ENCODE results near the gene SPECC1.
A peak's percentile ranks its signal among the peaks of the same experiment; 100 is the strongest.
"Not testable (repeated sequence)": the region's sequence is repeated elsewhere in the genome, so short reads cannot be mapped to it uniquely, and the experiment has no call there.

The SPECC1 gene

DNA sequence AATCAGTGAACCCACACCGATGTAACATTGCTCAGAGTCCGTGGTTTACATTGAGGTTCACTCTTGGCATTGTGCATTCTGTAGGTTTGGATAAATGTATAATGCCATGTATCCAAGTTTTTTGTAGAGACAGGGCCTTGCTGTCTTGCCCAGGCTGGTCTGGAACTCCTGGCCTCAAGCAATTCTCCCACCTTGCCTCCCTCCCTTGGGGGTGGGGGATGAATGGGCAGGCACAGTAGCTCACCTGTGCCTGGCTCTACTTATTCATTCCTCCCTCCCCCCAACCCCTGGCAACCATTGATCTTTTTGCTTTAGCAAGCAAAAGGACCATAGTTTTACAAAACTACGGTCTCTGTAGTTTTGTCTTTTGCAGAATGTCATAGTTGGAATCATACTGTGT is 181.4 kb downstream of the SPECC1 start:
- DNase-seq (ENCODE audit: low read depth) = no peak
- no peak overlapping the region for H3K4me3 ChIP-seq (ENCODE audit: low read length)

DNA sequence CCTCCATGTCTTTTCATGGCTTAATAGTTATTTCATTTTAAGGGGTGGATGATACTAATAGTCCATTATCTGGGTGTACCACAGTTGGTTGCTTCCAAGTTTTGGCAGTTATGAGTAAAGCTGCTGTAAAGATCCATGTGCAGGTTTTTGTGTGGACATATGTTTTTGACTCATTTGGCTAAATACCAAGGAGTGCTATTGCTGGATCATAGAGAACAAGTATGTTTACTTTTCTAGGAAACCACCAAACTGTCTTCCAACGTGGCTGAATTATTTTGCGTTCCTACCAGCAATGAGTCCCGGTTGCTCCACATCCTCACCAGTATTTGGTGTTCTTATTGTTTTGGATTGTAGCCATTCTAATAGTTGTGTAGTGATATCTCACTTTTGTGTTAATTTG is 181.9 kb downstream of the SPECC1 start:
- no peak for DNase-seq (ENCODE audit: low read depth)
- no peak overlapping the region for H3K4me3 ChIP-seq (ENCODE audit: low read length)
- TF ChIP-seq, protein P1, sequence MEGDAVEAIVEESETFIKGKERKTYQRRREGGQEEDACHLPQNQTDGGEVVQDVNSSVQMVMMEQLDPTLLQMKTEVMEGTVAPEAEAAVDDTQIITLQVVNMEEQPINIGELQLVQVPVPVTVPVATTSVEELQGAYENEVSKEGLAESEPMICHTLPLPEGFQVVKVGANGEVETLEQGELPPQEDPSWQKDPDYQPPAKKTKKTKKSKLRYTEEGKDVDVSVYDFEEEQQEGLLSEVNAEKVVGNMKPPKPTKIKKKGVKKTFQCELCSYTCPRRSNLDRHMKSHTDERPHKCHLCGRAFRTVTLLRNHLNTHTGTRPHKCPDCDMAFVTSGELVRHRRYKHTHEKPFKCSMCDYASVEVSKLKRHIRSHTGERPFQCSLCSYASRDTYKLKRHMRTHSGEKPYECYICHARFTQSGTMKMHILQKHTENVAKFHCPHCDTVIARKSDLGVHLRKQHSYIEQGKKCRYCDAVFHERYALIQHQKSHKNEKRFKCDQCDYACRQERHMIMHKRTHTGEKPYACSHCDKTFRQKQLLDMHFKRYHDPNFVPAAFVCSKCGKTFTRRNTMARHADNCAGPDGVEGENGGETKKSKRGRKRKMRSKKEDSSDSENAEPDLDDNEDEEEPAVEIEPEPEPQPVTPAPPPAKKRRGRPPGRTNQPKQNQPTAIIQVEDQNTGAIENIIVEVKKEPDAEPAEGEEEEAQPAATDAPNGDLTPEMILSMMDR (conservative IDR thresholded peaks at IDR 0.05; ENCODE audit: low read depth, low read length) = no peak

More for the DNA sequence above, 181.4 kb downstream of the SPECC1 start:
- TF ChIP-seq, protein P1 (conservative IDR thresholded peaks at IDR 0.05; ENCODE audit: low read depth, low read length) = no peak

DNA sequence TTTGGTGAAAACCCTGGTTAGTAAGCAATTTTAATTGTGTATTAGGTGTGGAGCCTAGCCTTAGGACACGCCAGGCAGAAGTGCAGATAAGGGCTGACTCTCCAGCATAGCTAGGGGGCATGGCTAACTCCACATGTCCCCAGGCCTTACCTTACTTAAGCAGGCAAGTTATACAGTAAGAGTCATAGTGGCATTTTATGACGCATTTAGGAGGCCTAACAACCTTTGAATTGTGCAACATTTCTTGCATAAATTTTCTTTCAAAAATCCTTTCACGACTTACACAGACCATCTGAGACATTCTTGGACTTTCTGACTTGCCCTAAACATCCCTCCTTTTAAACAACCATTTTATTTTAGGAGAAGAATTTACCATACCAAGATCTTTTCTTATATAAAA is 187.1 kb downstream of the SPECC1 start:
- not testable (repeated sequence) for DNase-seq (ENCODE audit: low read depth); H3K4me3 ChIP-seq (ENCODE audit: low read length)

DNA sequence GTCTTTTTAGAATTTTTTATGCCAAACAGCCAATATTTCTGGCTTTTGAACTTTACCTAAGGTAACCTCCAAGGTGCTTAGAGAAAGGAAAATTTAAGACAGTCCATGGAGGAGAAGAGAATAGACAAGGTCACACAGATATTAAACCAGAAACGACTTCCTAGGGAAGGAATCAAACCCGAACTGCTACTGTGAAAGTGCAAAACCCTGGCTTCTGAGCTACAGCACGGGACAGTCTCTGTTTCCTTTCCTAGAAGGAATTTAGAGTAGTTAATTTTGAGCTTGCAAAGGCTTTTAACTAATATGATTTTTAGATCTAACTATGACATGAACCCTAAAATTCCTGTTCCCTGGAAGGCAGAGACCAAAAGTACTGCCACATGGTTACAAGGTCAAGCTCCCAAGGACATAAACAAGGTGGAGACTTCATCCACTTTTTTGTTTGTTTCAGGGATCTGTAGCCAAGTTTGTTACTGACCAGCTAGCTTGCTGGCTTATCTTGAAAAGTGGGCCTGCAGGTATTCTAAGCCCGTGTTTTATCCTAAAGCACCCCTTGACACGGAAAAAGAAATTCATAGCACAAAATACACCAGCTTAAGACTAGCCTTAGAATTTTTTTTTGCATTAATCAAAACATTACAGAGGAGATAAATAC is 188.2 kb downstream of the SPECC1 start:
- H3K4me3 ChIP-seq (ENCODE audit: low read length) = no peak overlapping the region

DNA sequence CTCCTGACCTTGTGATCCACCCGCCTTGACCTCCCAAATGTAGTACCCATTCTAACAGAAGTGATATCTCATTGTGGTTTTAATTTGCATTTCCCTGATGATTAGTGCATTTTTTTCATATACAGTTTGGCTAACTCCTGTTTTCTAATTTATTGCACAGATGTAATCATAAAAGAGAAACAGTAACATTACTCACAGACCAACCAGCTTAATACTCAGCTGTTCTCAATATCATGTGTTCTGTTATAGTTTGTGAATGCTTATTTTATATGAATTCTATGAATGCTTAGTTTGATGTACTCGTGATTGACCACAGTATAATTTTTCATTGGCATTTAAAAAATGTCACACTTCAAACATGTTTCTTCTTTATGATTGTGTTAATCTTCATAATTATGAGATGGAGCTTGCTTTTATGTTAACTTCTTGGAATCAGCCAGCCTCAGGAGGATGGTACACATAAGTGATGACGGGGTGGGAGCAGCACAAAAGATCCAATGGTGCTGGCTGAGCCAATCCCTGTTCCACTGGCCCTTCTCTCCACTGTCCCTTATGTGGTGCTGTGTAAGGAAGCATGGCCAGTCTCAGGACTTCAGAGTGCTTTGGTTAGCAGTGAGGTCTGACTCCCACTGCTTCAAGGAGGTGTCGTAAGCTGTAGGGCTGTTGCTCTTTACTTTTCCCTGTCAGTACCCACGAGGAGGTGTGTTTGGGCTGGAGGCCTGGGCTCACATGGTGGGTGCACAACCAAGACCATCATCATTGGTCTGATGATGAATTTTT is 191.0 kb downstream of the SPECC1 start:
- TF ChIP-seq, protein P1 (conservative IDR thresholded peaks at IDR 0.05; ENCODE audit: low read depth, low read length) = no peak
- H3K4me3 ChIP-seq (ENCODE audit: low read length) = no peak overlapping the region
- peak; percentile 64 for DNase-seq (ENCODE audit: low read depth)

More for the DNA sequence above, 188.2 kb downstream of the SPECC1 start:
- DNase-seq (ENCODE audit: low read depth) = no peak
- TF ChIP-seq, protein P1 (conservative IDR thresholded peaks at IDR 0.05; ENCODE audit: low read depth, low read length) = no peak

DNA sequence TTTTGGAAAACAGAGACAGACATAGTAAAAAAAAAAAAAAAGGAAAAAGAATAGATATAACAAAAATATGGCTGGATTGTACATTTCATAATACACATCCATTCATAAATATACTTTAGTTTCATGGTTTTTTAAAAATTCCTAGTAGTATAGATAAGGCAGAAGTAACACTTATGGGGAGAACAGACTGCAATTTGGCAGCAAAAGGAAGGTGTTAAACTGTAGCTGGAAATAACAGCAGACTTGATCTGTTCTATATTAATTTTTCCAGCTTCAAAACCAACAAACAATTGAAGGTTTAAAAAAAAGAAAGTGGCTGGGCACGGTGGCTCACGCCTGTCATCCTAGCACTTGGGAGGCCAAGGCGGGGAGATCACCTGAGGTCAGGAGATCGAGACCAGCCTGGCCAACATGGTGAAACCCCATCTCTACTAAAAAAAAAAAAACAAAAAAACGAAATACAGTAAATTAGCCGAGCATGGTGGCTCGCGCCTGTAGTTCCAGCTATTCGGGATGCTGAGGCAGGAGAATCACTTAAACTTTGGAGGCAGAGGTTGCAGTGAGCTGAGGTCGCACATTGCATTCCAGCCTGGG is 191.8 kb downstream of the SPECC1 start:
- no peak for DNase-seq (ENCODE audit: low read depth)
- TF ChIP-seq, protein P1 (conservative IDR thresholded peaks at IDR 0.05; ENCODE audit: low read depth, low read length) = no peak
- no peak overlapping the region for H3K4me3 ChIP-seq (ENCODE audit: low read length)

DNA sequence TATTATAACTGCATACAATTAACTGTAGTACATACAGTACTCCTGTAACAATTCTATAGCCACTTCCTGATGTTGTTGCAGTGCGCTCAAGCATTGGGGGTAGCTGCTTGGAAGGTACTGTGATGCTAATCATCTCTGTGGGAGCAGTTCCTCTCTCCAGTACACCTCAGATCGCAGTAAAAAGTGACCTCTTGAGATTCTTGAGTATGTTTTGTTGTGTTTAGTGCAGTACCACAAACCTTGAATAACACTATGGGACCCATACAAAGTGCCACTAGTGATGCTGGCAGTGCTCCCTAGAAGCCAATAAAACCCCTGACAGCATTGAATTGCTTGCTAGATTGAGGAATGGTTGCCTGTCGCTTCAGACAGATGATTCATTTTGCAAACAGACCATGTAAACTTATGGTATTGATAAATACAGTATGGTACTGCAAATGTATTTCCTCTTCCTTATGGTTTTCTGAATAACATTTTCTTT is 193.0 kb downstream of the SPECC1 start:
- TF ChIP-seq, protein P1 (conservative IDR thresholded peaks at IDR 0.05; ENCODE audit: low read depth, low read length) = no peak
- no peak for DNase-seq (ENCODE audit: low read depth)
- H3K4me3 ChIP-seq (ENCODE audit: low read length) = no peak overlapping the region

Data from retinal pigment epithelial cell (primary cell).